Retinal pigment epithelial cell (primary cell): ENCODE measurements around the gene RGS7.

Experiments
- DNase-seq: peaks from one replicate; pipeline ENCODE4 v3.0.0-alpha.2; 2010; ENCODE audit warnings: low read depth
- H3K4me3 ChIP-seq: 2 replicates; pipeline ENCODE4 v1.5.1; 2011; ENCODE audit warnings: mild to moderate bottlenecking, low read length, control low read depth, moderate library complexity
- CTCF ChIP-seq: conservative IDR thresholded peaks from 2 replicates; pipeline ENCODE4 v1.5.1; 2011; ENCODE audit warnings: low read depth, low read length, control low read depth, inconsistent platforms

Gene RGS7

GRCh38 chr1:240811256-240811655 lies 545.7 kb downstream of the RGS7 start:
- TF ChIP-seq CTCF, result no peak
- no peak overlapping the region for H3K4me3 ChIP-seq
- no peak for DNase-seq

DNA sequence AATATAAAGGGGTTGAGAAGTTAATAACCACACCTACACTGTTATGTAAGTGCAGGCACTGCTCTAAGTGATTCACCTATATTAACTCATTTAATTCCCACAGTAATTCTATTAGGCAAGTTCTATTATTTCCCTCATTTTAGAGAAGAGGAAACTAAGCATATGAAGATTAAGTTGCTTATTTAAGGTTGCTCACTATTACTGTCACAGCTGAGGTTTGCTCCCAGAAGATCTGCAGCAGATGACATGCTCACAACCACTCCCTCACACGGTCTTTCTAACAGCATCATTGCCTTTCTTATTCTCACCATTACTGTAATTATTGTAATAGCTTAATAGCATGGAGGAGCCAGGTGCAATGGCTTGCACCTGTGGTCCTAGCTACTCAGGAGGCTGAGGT lies 548.6 kb downstream of the RGS7 start:
- no peak for TF ChIP-seq CTCF
- no peak for DNase-seq

DNA sequence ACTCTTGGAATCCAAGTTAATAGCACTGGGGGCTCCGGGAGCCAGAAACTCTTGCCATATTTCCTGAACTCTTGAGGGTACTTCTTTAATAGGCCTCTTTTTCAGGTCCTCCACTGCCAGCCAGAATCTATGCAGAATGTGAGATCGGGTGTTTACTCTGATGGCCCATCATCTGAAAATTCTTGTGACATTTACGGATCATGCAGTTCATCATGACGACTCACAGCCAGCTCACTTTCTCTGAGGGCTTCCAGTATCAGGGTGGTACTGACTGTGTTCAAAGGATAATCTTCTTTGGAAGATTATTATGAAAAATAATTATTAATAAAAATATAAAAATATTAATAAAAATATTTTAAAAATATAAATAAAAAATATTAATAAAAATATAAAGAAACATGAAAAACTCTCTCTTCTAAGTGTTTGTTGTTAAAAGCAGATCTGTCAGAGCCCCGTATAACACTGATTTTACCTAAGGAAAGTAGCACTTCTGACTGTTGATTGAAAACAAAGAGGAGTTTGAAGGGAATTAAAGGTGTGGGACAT lies 550.7 kb downstream of the RGS7 start:
- H3K4me3 ChIP-seq, result no peak overlapping the region
- no peak for DNase-seq
- TF ChIP-seq CTCF, result no peak

More for the DNA sequence above, 548.6 kb downstream of the RGS7 start:
- H3K4me3 ChIP-seq, result no peak overlapping the region

DNA sequence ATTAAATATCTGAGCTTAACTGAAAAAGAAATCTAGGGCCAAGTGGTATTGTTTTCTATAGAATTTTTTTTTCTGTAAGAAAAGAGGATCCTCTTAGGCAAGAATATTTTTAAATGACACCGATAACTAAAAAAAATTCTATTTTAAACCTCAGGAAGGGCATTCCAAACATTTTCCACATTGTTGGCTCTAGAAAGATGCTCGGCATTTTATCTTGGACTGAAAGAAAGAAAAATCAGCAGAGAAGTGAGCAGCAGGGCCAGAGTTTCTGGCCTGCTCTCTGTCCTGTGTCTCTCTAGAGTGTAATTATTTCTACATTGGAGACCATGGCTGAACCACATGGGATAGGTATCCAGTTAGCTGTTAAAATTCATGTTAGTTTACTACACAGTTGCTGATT lies 552.5 kb downstream of the RGS7 start:
- no peak for DNase-seq
- no peak overlapping the region for H3K4me3 ChIP-seq
- no peak for TF ChIP-seq CTCF

- DNase-seq, result no peak
- TF ChIP-seq CTCF, result no peak
Measured at GRCh38 chr1:240803151-240803550, 553.9 kb downstream of the RGS7 start.

DNA sequence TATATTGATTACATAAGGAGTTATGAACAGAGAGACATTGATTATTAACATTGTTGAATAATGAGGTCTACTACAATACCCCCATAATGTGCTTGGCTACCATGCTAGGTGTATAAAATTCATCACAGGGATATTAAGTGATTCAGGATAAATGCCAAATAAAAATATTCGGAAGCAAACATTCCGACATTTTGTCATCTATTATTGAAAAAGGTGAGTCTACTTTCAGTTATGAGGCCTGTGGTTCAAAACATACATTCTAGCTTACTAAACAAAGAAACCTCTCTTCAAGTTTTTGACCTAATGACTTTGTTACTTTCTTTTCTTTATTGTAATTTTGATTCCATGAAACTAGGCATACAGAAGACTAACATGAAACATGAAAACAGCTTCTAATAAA lies 554.7 kb downstream of the RGS7 start:
- H3K4me3 ChIP-seq, result no peak overlapping the region
- no peak for TF ChIP-seq CTCF
- DNase-seq, result no peak

More at GRCh38 chr1:240803151-240803550, 553.9 kb downstream of the RGS7 start:
- H3K4me3 ChIP-seq, result no peak overlapping the region

DNA sequence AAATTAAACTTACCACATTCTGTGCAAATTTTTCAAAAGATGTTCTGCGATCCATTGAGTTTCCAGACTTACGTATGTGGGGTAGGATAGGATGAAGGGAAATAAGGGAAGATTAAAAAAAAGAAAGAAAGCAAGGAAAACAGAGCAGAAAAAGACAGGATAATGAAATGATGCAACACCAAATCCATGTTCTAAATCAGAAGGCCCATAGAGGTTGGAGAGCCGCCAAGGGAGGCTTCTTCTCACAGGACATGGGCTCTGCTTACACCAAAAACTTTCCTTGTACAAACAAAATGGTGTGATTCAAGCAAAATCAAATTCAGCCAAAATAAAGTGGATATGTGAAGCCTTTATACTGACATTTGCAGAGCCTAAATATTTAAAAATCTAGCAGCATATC lies 555.6 kb downstream of the RGS7 start:
- TF ChIP-seq CTCF, result no peak
- no peak overlapping the region for H3K4me3 ChIP-seq
- DNase-seq, result no peak
